DOHH2 (cell line): ENCODE measurements around the gene NCAM2.

Experiments
- H3F3A ChIP-seq: fragments of 200-600 bp; sonication (generic), shearing (Covaris generic); 2 replicates; pipeline ENCODE4 v1.6.0; 2016; ENCODE audit warnings: antibody characterized with exemption, mild to moderate bottlenecking; ENCODE audit not compliant: control insufficient read depth, insufficient read depth
- H3K27ac ChIP-seq: fragments of 200-600 bp; sonication (generic); 2 replicates; pipeline ENCODE4 v1.5.1; 2014; ENCODE audit warnings: low read depth, mild to moderate bottlenecking, low read length, moderate library complexity
- H3K27me3 ChIP-seq: fragments of 200-600 bp; sonication (generic); 2 replicates; pipeline ENCODE4 v1.6.1; 2014; ENCODE audit warnings: mild to moderate bottlenecking, low read length, mixed read lengths; ENCODE audit not compliant: control insufficient read depth
- H3K36me3 ChIP-seq: fragments of 200-600 bp; sonication (generic); 2 replicates; pipeline ENCODE4 v1.6.1; 2014; ENCODE audit warnings: mild to moderate bottlenecking, low read length, moderate library complexity, mixed read lengths; ENCODE audit not compliant: control insufficient read depth
- H3K4me1 ChIP-seq: fragments of 200-600 bp; sonication (generic); 2 replicates; pipeline ENCODE4 v1.6.1; 2014; ENCODE audit warnings: mild to moderate bottlenecking, low read length, mixed read lengths; ENCODE audit not compliant: control insufficient read depth
- H3K4me2 ChIP-seq: fragments of 200-600 bp; sonication (generic); 2 replicates; pipeline ENCODE4 v1.6.0; 2014; ENCODE audit warnings: mild to moderate bottlenecking, low read length, moderate library complexity
- H3K4me3 ChIP-seq: fragments of 200-600 bp; sonication (generic); 2 replicates; pipeline ENCODE4 v1.5.1; 2014; ENCODE audit warnings: mild to moderate bottlenecking, low read length, mixed read lengths
- H3K79me2 ChIP-seq: fragments of 200-600 bp; sonication (generic); 2 replicates; pipeline ENCODE4 v1.6.1; 2014; ENCODE audit warnings: mild to moderate bottlenecking, low read length, mixed read lengths; ENCODE audit not compliant: control insufficient read depth
- H3K9me2 ChIP-seq: fragments of 200-600 bp; sonication (generic); replicated peaks from 2 replicates; pipeline ENCODE4 v1.6.1; 2014; ENCODE audit warnings: mild to moderate bottlenecking, low read length, mixed read lengths; ENCODE audit not compliant: control insufficient read depth
- H3K9me3 ChIP-seq: fragments of 200-600 bp; sonication (generic); 2 replicates; pipeline ENCODE4 v1.6.1; 2014; ENCODE audit warnings: antibody characterized with exemption, low read length, mixed read lengths; ENCODE audit not compliant: control insufficient read depth, insufficient read depth
- H4K20me1 ChIP-seq: fragments of 200-600 bp; sonication (generic); 2 replicates; pipeline ENCODE4 v1.6.0; 2014; ENCODE audit warnings: low read depth, mild to moderate bottlenecking, antibody characterized with exemption, low read length, moderate library complexity; ENCODE audit not compliant: control insufficient read depth, insufficient read depth
- EZH2phosphoT487 ChIP-seq: fragments of 200-600 bp; sonication (generic); IDR thresholded peaks from 2 replicates; pipeline ENCODE4 v1.6.1; 2017; ENCODE audit warnings: borderline replicate concordance, mild to moderate bottlenecking, antibody characterized with exemption, low read length, moderate library complexity, mixed read lengths
- TF ChIP-seq, protein P1 (sequence below): fragments of 200-600 bp; sonication (generic); IDR thresholded peaks from one replicate; pipeline ENCODE4 v1.5.1; 2014; ENCODE audit warnings: antibody characterized with exemption, mild to moderate bottlenecking, low read depth, low read length; ENCODE audit not compliant: poor library complexity, severe bottlenecking

The NCAM2 gene

DNA sequence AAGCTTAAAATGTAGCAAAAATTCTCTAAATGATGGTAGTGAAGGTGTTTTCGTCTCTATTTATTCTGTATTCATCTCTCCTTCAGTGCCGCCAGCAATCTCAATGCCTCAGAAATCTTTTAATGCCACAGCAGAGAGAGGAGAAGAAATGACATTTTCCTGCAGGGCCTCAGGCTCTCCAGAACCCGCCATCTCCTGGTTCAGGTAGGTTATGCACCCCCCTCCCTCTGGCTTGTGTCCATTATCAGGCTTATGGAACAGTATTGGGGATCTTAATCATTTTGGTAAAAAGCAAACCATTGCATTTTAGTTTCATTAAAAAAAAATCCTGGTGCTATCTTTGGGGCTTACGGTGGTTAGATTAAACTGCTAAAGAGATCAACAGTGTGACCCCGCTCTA, 326.1 kb downstream of the NCAM2 start:
- Histone ChIP-seq H3K4me2 (no peak overlapping the region), H3K4me1 (no peaks in the 10 kb centered on the region), H3F3A (no peaks in the 10 kb centered on the region), H3K27ac (no peak overlapping the region), H3K36me3 (no peaks in the 10 kb centered on the region), H3K9me2 (no peaks in the 10 kb centered on the region), H3K27me3 (no peaks in the 10 kb centered on the region), H3K79me2 (no peaks in the 10 kb centered on the region), H4K20me1 (no peaks in the 10 kb centered on the region), H3K4me3 (no peak overlapping the region), H3K9me3 (no peaks in the 10 kb centered on the region)
- TF ChIP-seq, protein P1, sequence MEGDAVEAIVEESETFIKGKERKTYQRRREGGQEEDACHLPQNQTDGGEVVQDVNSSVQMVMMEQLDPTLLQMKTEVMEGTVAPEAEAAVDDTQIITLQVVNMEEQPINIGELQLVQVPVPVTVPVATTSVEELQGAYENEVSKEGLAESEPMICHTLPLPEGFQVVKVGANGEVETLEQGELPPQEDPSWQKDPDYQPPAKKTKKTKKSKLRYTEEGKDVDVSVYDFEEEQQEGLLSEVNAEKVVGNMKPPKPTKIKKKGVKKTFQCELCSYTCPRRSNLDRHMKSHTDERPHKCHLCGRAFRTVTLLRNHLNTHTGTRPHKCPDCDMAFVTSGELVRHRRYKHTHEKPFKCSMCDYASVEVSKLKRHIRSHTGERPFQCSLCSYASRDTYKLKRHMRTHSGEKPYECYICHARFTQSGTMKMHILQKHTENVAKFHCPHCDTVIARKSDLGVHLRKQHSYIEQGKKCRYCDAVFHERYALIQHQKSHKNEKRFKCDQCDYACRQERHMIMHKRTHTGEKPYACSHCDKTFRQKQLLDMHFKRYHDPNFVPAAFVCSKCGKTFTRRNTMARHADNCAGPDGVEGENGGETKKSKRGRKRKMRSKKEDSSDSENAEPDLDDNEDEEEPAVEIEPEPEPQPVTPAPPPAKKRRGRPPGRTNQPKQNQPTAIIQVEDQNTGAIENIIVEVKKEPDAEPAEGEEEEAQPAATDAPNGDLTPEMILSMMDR, result no peak
- TF ChIP-seq EZH2phosphoT487, result no peak

DNA sequence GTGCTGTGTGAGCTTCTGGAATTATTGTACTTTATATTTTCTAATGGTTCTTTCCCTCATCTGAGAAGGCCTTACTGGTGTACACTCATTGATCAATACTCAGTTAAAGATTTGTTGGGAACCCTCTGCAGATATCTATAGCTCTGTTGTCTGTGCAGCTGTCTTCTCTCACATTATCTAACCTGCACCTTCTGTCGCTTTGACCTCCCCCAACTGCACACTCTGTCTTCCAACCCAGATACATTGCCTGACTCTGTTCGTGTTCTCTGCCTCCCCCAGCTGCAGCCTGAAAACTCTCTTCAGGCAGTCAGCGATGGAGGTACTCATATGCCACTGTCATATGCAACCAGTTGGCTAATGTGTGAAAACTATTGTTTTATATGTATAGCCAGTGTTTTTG, 334.3 kb downstream of the NCAM2 start:
- TF ChIP-seq, protein P1, result no peak
- TF ChIP-seq EZH2phosphoT487, result no peak
- H3K4me3 ChIP-seq, result no peak overlapping the region
- H3K9me2 ChIP-seq, result no peaks in the 10 kb centered on the region
- no peaks in the 10 kb centered on the region for H3K36me3 ChIP-seq
- H3F3A ChIP-seq, result no peaks in the 10 kb centered on the region
- H3K4me2 ChIP-seq, result no peak overlapping the region
- H3K4me1 ChIP-seq, result no peaks in the 10 kb centered on the region
- H4K20me1 ChIP-seq, result no peaks in the 10 kb centered on the region
- no peak overlapping the region for H3K27ac ChIP-seq
- H3K27me3 ChIP-seq, result no peaks in the 10 kb centered on the region
- no peaks in the 10 kb centered on the region for H3K9me3 ChIP-seq
- H3K79me2 ChIP-seq, result no peaks in the 10 kb centered on the region

DNA sequence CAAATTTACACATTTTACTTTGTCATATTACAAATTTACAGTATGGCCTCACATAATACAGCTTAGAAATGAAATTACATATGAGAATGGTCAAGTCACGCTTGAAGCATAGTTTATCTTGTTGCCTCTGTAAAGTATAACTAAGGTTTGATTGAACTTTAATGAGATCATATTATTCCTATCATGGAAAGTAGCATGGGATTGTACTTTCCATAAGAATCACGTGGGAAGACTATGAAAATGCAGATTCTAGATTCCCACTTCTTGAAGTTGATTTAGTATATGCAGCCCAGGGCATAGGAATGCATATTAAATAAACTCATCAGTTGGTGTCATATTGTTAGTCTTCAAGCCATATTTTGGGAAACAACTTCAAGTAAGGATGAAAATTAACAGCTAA, 342.8 kb downstream of the NCAM2 start:
- Histone ChIP-seq H4K20me1 (no peaks in the 10 kb centered on the region), H3K27ac (no peak overlapping the region), H3K4me3 (no peak overlapping the region)

More for the DNA sequence above, 342.8 kb downstream of the NCAM2 start:
- no peak overlapping the region for H3K4me2 ChIP-seq
- peaks cover 7% of the 10 kb centered on the region; the same call in 1 of the 2 replicates for H3K9me3 ChIP-seq
- TF ChIP-seq, protein P1, result no peak
- no peak for TF ChIP-seq EZH2phosphoT487
- no peaks in the 10 kb centered on the region for H3K79me2 ChIP-seq
- no peaks in the 10 kb centered on the region for H3F3A ChIP-seq
- H3K4me1 ChIP-seq, result no peaks in the 10 kb centered on the region
- no peaks in the 10 kb centered on the region for H3K27me3 ChIP-seq
- no peaks in the 10 kb centered on the region for H3K9me2 ChIP-seq
- H3K36me3 ChIP-seq, result no peaks in the 10 kb centered on the region
